HEK293T (cell line): ENCODE measurements around the gene SENP5.

Source experiments
- CTCF ChIA-PET: fragments of 350-600 bp; formaldehyde crosslinking; extraction: SDS; loops from one replicate; lab custom pipeline; 2021; ENCODE audit warnings: antibody characterized with exemption, inconsistent platforms; lab: Yijun Ruan, JAX
- POLR2A ChIA-PET: fragments of 350-600 bp; formaldehyde crosslinking; extraction: SDS; loops from one replicate; lab custom pipeline; 2020; ENCODE audit warnings: antibody characterized with exemption, inconsistent platforms; lab: Yijun Ruan, JAX
- DNase-seq: peaks from one replicate; pipeline ENCODE4 v3.0.0; 2012; ENCODE audit warnings: mixed read lengths; ENCODE audit errors: extremely low spot score
- ARNT ChIP-seq: fragments of 450-650 bp; IDR thresholded peaks from 2 replicates; pipeline ENCODE4 v1.6.1; 2017; ENCODE audit warnings: mild to moderate bottlenecking
- BHLHE40 ChIP-seq: fragments of 450-650 bp; IDR thresholded peaks from 2 replicates; pipeline ENCODE4 v1.6.1; 2016; ENCODE audit warnings: mild to moderate bottlenecking, moderate library complexity, borderline replicate concordance
- CTBP1 ChIP-seq: fragments of 450-650 bp; IDR thresholded peaks from 2 replicates; pipeline ENCODE4 v1.6.1; 2016; ENCODE audit warnings: borderline replicate concordance
- ELF4 ChIP-seq: fragments of 450-650 bp; IDR thresholded peaks from 2 replicates; pipeline ENCODE4 v1.6.1; 2017; ENCODE audit warnings: antibody characterized with exemption
- FOXA1 ChIP-seq: fragments of 450-650 bp; IDR thresholded peaks from 2 replicates; pipeline ENCODE4 v1.6.1; 2016; ENCODE audit warnings: mild to moderate bottlenecking
- FOXK2 ChIP-seq: fragments of 450-650 bp; IDR thresholded peaks from 2 replicates; pipeline ENCODE4 v1.6.1; 2016; ENCODE audit warnings: mild to moderate bottlenecking
- FOXM1 ChIP-seq: fragments of 450-650 bp; IDR thresholded peaks from 2 replicates; pipeline ENCODE4 v1.6.1; 2017; ENCODE audit warnings: mild to moderate bottlenecking, borderline replicate concordance
- HDGF ChIP-seq: fragments of 450-650 bp; IDR thresholded peaks from 2 replicates; pipeline ENCODE4 v1.6.1; 2017; ENCODE audit warnings: antibody characterized with exemption, borderline replicate concordance
- L3MBTL2 ChIP-seq: fragments of 450-650 bp; conservative IDR thresholded peaks from 2 replicates; pipeline ENCODE4 v1.6.1; 2016; ENCODE audit warnings: mild to moderate bottlenecking
- LEF1 ChIP-seq: fragments of 450-650 bp; IDR thresholded peaks from 2 replicates; pipeline ENCODE4 v1.6.1; 2017; ENCODE audit warnings: mild to moderate bottlenecking, borderline replicate concordance
- NFRKB ChIP-seq: fragments of 450-650 bp; IDR thresholded peaks from 2 replicates; pipeline ENCODE4 v1.6.1; 2016; ENCODE audit warnings: mild to moderate bottlenecking, moderate library complexity
- PKNOX1 ChIP-seq: fragments of 450-650 bp; IDR thresholded peaks from 2 replicates; pipeline ENCODE4 v1.6.1; 2016
- SP1 ChIP-seq: fragments of 450-650 bp; IDR thresholded peaks from 2 replicates; pipeline ENCODE4 v1.6.1; 2017
- SUZ12 ChIP-seq: fragments of 450-650 bp; IDR thresholded peaks from 2 replicates; pipeline ENCODE4 v1.6.1; 2016; ENCODE audit warnings: mild to moderate bottlenecking
- TARDBP ChIP-seq: fragments of 450-650 bp; IDR thresholded peaks from 2 replicates; pipeline ENCODE4 v1.6.1; 2016
- ZNF384 ChIP-seq: fragments of 450-650 bp; IDR thresholded peaks from 2 replicates; pipeline ENCODE4 v1.6.1; 2016

The SENP5 gene

GRCh38 chr3:196951371-196951770 lies 83.7 kb downstream of the SENP5 start:
- POLR2A ChIA-PET, result interaction anchor here (0.7 kb wide), 1 partner anchor 9 kb away, joined by 3 read pairs; the partner anchor contains the start of gene NCBP2
- TF ChIP-seq FOXA1 (no peak), FOXM1 (no peak), NFRKB (no peak), CTBP1 (no peak)
- DNase-seq, result no peak
- CTCF ChIA-PET, result no interaction called here

DNA sequence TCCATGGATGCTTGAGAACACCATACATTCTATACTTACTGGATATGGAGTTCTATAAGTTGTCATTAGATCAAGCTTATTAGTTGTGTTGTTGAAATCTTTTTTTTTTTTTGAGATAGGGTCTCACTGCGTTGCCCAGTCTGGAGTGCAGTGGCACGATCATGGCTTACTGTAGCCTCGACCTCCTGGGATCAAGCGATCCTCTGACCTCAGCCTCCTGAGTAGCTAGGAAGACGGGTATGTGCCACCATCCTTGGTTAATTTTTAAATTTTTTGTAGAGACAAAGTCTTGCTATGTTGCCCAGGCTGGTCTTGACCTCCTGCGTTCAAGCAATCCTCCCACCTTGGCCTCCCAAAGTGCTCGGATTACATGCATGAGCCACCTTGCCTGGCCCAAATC lies 87.1 kb downstream of the SENP5 start:
- CTCF ChIA-PET, result no interaction called here
- no peak for TF ChIP-seq LEF1
- no peak for TF ChIP-seq PKNOX1
- TF ChIP-seq FOXA1, result no peak
- TF ChIP-seq BHLHE40, result no peak
- no peak for TF ChIP-seq FOXM1
- TF ChIP-seq L3MBTL2, result no peak
- no peak for TF ChIP-seq ELF4
- TF ChIP-seq TARDBP, result no peak
- TF ChIP-seq HDGF, result no peak
- TF ChIP-seq FOXK2, result no peak
- no peak for TF ChIP-seq ARNT
- TF ChIP-seq CTBP1, result no peak
- TF ChIP-seq ZNF384, result no peak
- TF ChIP-seq SUZ12, result no peak
- no peak for TF ChIP-seq NFRKB
- no peak for TF ChIP-seq SP1
- DNase-seq, result no peak
- POLR2A ChIA-PET, result no interaction called here

GRCh38 chr3:196962108-196962929 lies 94.6 kb downstream of the SENP5 start:
- ChIA-PET CTCF (no interaction called here), POLR2A (no interaction called here)
- TF ChIP-seq L3MBTL2 (no peak), CTBP1 (no peak), ARNT (no peak), PKNOX1 (no peak), SUZ12 (no peak), ZNF384 (no peak), BHLHE40 (no peak), FOXA1 (no peak), FOXM1 (no peak), LEF1 (no peak), ELF4 (no peak), HDGF (no peak), SP1 (no peak)
- DNase-seq, result no peak

- ChIA-PET CTCF (no interaction called here), POLR2A (no interaction called here)
- DNase-seq, result no peak
Measured at GRCh38 chr3:196962930-196963630, 95.4 kb downstream of the SENP5 start.

DNA sequence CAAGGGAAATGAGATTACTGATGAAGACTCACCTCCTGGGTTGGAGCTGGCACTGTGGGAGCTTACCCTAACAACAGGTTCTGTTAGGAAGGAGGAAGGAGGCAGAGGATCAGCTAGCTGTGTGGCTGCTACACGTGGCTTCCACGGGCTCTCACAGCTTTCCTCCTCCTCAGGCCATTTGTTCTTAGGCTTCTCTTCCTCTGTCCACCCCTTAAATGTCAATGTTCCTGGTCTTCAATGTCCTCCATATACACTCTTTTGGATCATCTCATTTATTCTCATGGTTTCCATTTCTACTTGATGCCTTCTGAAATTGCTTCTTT lies 95.9 kb downstream of the SENP5 start:
- no peak for TF ChIP-seq FOXA1
- no peak for TF ChIP-seq PKNOX1
- no peak for TF ChIP-seq FOXM1
- TF ChIP-seq ELF4, result no peak
- no peak for TF ChIP-seq LEF1
- TF ChIP-seq L3MBTL2, result no peak
- no peak for TF ChIP-seq BHLHE40
- TF ChIP-seq CTBP1, result no peak
- no peak for TF ChIP-seq FOXK2
- TF ChIP-seq HDGF, result no peak
- TF ChIP-seq ARNT, result no peak
- TF ChIP-seq ZNF384, result no peak
- ChIA-PET CTCF (no interaction called here), POLR2A (no interaction called here)
- no peak for DNase-seq

More at GRCh38 chr3:196962930-196963630, 95.4 kb downstream of the SENP5 start:
- TF ChIP-seq BHLHE40, result no peak
- no peak for TF ChIP-seq ELF4
- no peak for TF ChIP-seq SUZ12
- no peak for TF ChIP-seq NFRKB
- no peak for TF ChIP-seq HDGF
- TF ChIP-seq ZNF384, result no peak
- TF ChIP-seq L3MBTL2, result no peak
- TF ChIP-seq CTBP1, result no peak
- TF ChIP-seq FOXA1, result no peak
- no peak for TF ChIP-seq ARNT
- no peak for TF ChIP-seq PKNOX1
- no peak for TF ChIP-seq TARDBP
- TF ChIP-seq LEF1, result no peak
- no peak for TF ChIP-seq SP1
- TF ChIP-seq FOXK2, result no peak
- TF ChIP-seq FOXM1, result no peak
